Measurements from ENCODE around the gene VEPH1. TPM values are rescaled to one million over a fixed set of nuclear protein-coding genes. Genes with fewer than 3 reads are reported as not detected.

The VEPH1 gene
- total RNA-seq, 1 donor from 2014 or later: 2.2 TPM

DNA sequence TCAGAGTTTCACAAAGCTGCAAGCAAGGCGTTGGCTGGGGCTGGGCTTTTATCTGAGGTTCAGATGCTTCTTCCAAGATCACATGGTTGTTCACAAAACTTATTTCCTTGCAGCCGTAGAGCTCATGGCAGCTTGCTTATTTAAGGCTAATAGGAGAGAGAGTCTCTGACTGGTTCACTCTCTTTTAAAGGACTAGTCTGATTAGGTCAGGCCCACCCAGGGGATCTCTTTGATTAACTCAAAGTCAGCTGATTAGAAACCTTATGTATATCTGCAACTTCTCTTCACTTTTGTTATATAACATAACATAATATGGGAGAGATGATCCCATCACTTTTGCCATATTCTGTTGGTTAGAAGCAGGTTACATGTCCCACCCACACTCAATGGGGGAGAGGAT lies 243.4 kb downstream of the VEPH1 start:
- Mint-ChIP-seq H3K4me1 (ENCODE audit: low read depth) (peaks cover 26% of the 10 kb centered on the region), H3K27ac (ENCODE audit: unreplicated experiment) (no peak overlapping the region), H3K4me3 (ENCODE audit: unreplicated experiment) (no peak overlapping the region), H3K9me3 (ENCODE audit: low read depth) (no peaks in the 10 kb centered on the region), H3K36me3 (ENCODE audit: low read depth) (no peaks in the 10 kb centered on the region), H3K27me3 (ENCODE audit: low read depth) (no peaks in the 10 kb centered on the region)
- no peak for DNase-seq (ENCODE audit: low spot score)
- TF ChIP-seq, protein P1, sequence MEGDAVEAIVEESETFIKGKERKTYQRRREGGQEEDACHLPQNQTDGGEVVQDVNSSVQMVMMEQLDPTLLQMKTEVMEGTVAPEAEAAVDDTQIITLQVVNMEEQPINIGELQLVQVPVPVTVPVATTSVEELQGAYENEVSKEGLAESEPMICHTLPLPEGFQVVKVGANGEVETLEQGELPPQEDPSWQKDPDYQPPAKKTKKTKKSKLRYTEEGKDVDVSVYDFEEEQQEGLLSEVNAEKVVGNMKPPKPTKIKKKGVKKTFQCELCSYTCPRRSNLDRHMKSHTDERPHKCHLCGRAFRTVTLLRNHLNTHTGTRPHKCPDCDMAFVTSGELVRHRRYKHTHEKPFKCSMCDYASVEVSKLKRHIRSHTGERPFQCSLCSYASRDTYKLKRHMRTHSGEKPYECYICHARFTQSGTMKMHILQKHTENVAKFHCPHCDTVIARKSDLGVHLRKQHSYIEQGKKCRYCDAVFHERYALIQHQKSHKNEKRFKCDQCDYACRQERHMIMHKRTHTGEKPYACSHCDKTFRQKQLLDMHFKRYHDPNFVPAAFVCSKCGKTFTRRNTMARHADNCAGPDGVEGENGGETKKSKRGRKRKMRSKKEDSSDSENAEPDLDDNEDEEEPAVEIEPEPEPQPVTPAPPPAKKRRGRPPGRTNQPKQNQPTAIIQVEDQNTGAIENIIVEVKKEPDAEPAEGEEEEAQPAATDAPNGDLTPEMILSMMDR (IDR thresholded peaks at IDR 0.05): no peak

DNA sequence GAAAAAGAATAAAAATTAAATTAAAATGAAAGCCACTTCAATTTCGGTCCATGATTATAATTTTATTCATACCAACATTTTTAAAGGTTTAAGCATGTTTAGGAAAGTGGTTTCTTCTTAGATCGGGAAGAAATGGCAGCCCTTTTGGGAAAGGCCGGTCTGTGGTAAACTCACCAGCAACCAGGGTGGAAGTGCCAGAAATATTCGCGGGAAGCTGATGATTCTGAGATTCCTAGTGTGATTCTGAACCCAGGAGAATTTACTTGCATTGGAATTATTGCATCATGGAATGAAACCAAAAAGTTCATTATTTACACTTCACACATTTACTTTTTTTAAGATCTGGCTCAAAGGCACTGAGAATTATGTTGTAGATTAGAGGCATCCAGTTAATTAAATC lies 246.1 kb downstream of the VEPH1 start:
- no peak overlapping the region for H3K4me3 Mint-ChIP-seq (ENCODE audit: unreplicated experiment)
- H3K27me3 Mint-ChIP-seq (ENCODE audit: low read depth): no peaks in the 10 kb centered on the region
- no peaks in the 10 kb centered on the region for H3K36me3 Mint-ChIP-seq (ENCODE audit: low read depth)
- H3K27ac Mint-ChIP-seq (ENCODE audit: unreplicated experiment): peak overlapping the region; percentile 37
- TF ChIP-seq, protein P1 (IDR thresholded peaks at IDR 0.05): no peak
- peaks cover 4% of the 10 kb centered on the region for H3K9me3 Mint-ChIP-seq (ENCODE audit: low read depth)
- DNase-seq (ENCODE audit: low spot score): no peak
- peaks cover 18% of the 10 kb centered on the region for H3K4me1 Mint-ChIP-seq (ENCODE audit: low read depth)

DNA sequence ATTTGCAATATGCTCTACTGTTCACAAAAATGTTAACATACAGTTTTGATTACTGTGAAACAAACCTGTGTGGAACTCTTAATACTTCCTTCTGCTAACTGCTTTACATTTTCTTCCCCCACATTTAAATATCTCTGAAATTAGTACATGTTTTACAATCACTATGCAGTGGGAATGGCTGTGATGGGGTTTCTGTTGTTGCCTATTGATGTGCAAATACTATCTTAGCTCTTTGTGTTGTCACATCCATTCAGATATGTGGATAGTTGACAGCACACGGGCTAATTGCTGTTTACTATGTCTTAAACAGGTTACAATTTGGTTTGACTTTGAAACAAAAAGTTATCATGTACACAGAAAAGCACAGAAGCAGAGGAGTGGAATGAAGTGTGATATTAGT lies 247.4 kb downstream of the VEPH1 start:
- Mint-ChIP-seq H3K27ac (ENCODE audit: unreplicated experiment) (no peak overlapping the region), H3K9me3 (ENCODE audit: low read depth) (peaks cover 4% of the 10 kb centered on the region), H3K36me3 (ENCODE audit: low read depth) (no peaks in the 10 kb centered on the region), H3K27me3 (ENCODE audit: low read depth) (no peaks in the 10 kb centered on the region), H3K4me1 (ENCODE audit: low read depth) (peaks cover 14% of the 10 kb centered on the region), H3K4me3 (ENCODE audit: unreplicated experiment) (no peak overlapping the region)
- no peak for DNase-seq (ENCODE audit: low spot score)
- TF ChIP-seq, protein P1 (IDR thresholded peaks at IDR 0.05): no peak

DNA sequence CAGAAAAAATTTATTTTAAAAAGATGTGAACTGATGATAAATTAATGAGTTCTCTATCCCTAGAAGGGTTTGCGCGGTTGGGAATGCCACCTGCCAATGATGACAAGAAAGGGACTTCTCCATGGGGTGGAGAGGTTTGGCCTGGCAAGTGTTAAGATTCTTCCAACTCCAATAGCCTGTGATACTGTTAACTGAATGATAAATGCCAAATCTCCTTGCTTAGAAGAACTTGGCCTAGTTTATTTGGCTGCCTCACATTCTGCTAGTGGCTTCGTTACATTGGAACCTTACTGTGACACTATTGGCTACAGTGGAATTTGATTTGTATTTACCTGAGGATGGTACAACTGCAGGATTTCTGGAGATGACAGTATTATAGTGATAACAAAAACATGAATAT lies 251.5 kb downstream of the VEPH1 start:
- H3K27me3 Mint-ChIP-seq (ENCODE audit: low read depth): no peaks in the 10 kb centered on the region
- TF ChIP-seq, protein P1 (IDR thresholded peaks at IDR 0.05): no peak
- DNase-seq (ENCODE audit: low spot score): no peak
- H3K4me3 Mint-ChIP-seq (ENCODE audit: unreplicated experiment): no peak overlapping the region
- peaks cover 4% of the 10 kb centered on the region for H3K9me3 Mint-ChIP-seq (ENCODE audit: low read depth)
- H3K4me1 Mint-ChIP-seq (ENCODE audit: low read depth): peaks cover 28% of the 10 kb centered on the region
- H3K36me3 Mint-ChIP-seq (ENCODE audit: low read depth): no peaks in the 10 kb centered on the region
- no peak overlapping the region for H3K27ac Mint-ChIP-seq (ENCODE audit: unreplicated experiment)

DNA sequence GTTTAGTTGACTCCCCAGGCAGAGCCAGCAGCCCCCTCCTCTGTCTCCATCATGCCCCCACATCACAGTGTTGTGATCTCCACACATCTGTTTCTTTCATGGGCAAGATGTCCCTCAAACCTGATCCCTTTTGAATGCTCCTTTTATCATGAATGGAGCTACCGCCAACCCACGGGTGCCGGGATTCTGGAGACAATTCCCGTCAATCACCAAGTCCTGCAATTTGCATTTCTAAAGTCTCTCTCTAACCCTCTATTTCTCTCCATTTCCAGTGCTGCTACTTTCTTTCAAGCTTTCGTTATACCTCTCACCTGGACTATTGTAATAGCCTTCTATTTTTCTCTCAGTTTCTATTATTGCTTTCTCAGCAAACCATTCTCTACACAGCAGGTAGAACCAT lies 253.6 kb downstream of the VEPH1 start:
- Mint-ChIP-seq H3K4me3 (ENCODE audit: unreplicated experiment) (no peak overlapping the region), H3K36me3 (ENCODE audit: low read depth) (no peaks in the 10 kb centered on the region), H3K9me3 (ENCODE audit: low read depth) (peaks cover 4% of the 10 kb centered on the region), H3K27ac (ENCODE audit: unreplicated experiment) (peak overlapping the region; percentile 23), H3K4me1 (ENCODE audit: low read depth) (peaks cover 28% of the 10 kb centered on the region), H3K27me3 (ENCODE audit: low read depth) (no peaks in the 10 kb centered on the region)
- TF ChIP-seq, protein P1 (IDR thresholded peaks at IDR 0.05): no peak
- no peak for DNase-seq (ENCODE audit: low spot score)

Data from chondrocyte (in vitro differentiated cells).